ENCODE results near the gene RNH1.
"Not testable (repeated sequence)": the region's sequence is repeated elsewhere in the genome, so short reads cannot be mapped to it uniquely, and the experiment has no call there.

DNA sequence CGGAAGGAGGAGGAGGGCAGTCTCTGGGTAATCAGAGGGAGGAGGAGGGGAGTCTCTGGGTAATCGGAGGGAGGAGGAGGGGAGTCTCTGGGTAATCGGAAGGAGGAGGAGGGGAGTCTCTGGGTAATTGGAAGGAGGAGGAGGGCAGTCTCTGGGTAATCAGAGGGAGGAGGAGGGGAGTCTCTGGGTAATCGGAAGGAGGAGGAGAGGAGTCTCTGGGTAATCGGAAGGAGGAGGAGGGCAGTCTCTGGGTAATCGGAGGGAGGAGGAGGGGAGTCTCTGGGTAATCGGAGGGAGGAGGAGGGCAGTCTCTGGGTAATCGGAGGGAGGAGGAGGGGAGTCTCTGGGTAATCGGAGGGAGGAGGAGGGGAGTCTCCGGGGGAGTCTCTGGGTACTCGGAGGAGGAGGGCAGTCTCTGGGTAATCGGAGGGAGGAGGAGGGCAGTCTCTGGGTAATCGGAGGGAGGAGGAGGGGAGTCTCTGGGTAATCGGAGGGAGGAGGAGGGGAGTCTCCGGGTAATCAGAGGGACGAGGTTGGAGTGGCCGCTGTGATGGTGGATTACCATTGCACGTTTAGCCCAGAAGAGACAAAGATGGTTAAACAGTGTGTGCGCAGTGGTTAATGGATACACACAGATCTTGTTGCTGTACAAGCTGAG is 37.9 kb downstream of the RNH1 start:
- not testable (repeated sequence) for TF ChIP-seq CTCF, POLR2A, EP300, POLR2AphosphoS5 (IDR thresholded peaks at IDR 0.05)
